Neuronal stem cell (in vitro differentiated cells): ENCODE data around the gene GTSE1.

ENCODE experiments used
- DNase-seq: peaks from one replicate; pipeline ENCODE4 v3.0.0-alpha.2; 2013; ENCODE audit warnings: low spot score
- H2AFZ ChIP-seq: one replicate; pipeline ENCODE4 v1.6.1; 2013; ENCODE audit warnings: mild to moderate bottlenecking, low read length, inconsistent platforms
- H2AK5ac ChIP-seq: 2 replicates; pipeline ENCODE4 v1.6.1; 2013; ENCODE audit warnings: low read depth, mild to moderate bottlenecking, inconsistent platforms, low read length, moderate library complexity, mixed read lengths
- H2BK120ac ChIP-seq: 2 replicates; pipeline ENCODE4 v1.6.1; 2013; ENCODE audit warnings: low read depth, mild to moderate bottlenecking, inconsistent platforms, low read length, moderate library complexity, mixed read lengths
- H2BK12ac ChIP-seq: one replicate; pipeline ENCODE4 v1.6.1; 2013; ENCODE audit warnings: low read length, inconsistent platforms
- H2BK15ac ChIP-seq: 2 replicates; pipeline ENCODE4 v1.6.1; 2013; ENCODE audit warnings: mild to moderate bottlenecking, low read length, inconsistent platforms, mixed read lengths
- H2BK5ac ChIP-seq: one replicate; pipeline ENCODE4 v1.6.1; 2013; ENCODE audit warnings: inconsistent platforms, mild to moderate bottlenecking, low read length, moderate library complexity
- H3K14ac ChIP-seq: one replicate; pipeline ENCODE4 v1.6.1; 2013; ENCODE audit warnings: low read length, inconsistent platforms
- H3K18ac ChIP-seq: 2 replicates; pipeline ENCODE4 v1.6.1; 2013; ENCODE audit warnings: low read length, inconsistent platforms
- H3K23ac ChIP-seq: 2 replicates; pipeline ENCODE4 v1.6.1; 2013; ENCODE audit warnings: low read depth, mild to moderate bottlenecking, mixed read lengths, low read length, inconsistent platforms; ENCODE audit not compliant: poor library complexity
- H3K27ac ChIP-seq: replicated peaks from 3 replicates; pipeline ENCODE4 v1.5.1; 2013; ENCODE audit warnings: low read length, inconsistent platforms
- H3K27me3 ChIP-seq, 3 experiments: 2 replicates each; pipeline ENCODE4 v1.6.1; 2013; ENCODE audit warnings: low read length in 3 of 3, mild to moderate bottlenecking in 2 of 3, inconsistent platforms in 1 of 3, low read depth in 1 of 3, mixed read lengths in 1 of 3, moderate library complexity in 1 of 3; ENCODE audit not compliant: control insufficient read depth in 3 of 3, insufficient read depth in 3 of 3
- H3K36me3 ChIP-seq, 2 donors: replicated peaks in 1 of 2; 2 replicates each; pipeline ENCODE4 v1.6.1; 2013; ENCODE audit warnings: low read length in 2 of 2; ENCODE audit not compliant: control insufficient read depth in 2 of 2, insufficient read depth in 2 of 2
- H3K4ac ChIP-seq: 2 replicates; pipeline ENCODE4 v1.6.1; 2013; ENCODE audit warnings: inconsistent platforms, mild to moderate bottlenecking, low read length, moderate library complexity
- H3K4me1 ChIP-seq, 2 donors: 1 replicate in 1 of 2; 2 replicates in 1 of 2; pipeline ENCODE4 v1.6.1; 2013; ENCODE audit warnings: low read length in 2 of 2, low read depth in 1 of 2; ENCODE audit not compliant: control insufficient read depth in 2 of 2, insufficient read depth in 1 of 2
- H3K4me2 ChIP-seq: one replicate; pipeline ENCODE4 v1.6.1; 2013; ENCODE audit warnings: mild to moderate bottlenecking, low read length, inconsistent platforms; ENCODE audit not compliant: insufficient read depth, poor library complexity, severe bottlenecking
- H3K4me3 ChIP-seq, 2 donors: 2 replicates each; pipeline ENCODE4 v1.5.1; 2013; ENCODE audit warnings: low read length in 2 of 2, mild to moderate bottlenecking in 2 of 2, inconsistent platforms in 1 of 2, moderate library complexity in 1 of 2
- H3K79me1 ChIP-seq: one replicate; pipeline ENCODE4 v1.6.1; 2013; ENCODE audit warnings: low read depth, mild to moderate bottlenecking, inconsistent platforms, low read length, moderate library complexity
- H3K9ac ChIP-seq: one replicate; pipeline ENCODE4 v1.6.1; 2013; ENCODE audit warnings: mild to moderate bottlenecking, low read depth, low read length, inconsistent platforms; ENCODE audit not compliant: poor library complexity
- H3K9me3 ChIP-seq, 2 donors: replicated peaks in 1 of 2; 2 replicates each; pipeline versions ENCODE3 to v1.6.1; 2013; ENCODE audit warnings: low read length in 2 of 2, mild to moderate bottlenecking in 2 of 2, inconsistent platforms in 1 of 2, low read depth in 1 of 2, mixed read lengths in 1 of 2, moderate library complexity in 1 of 2; ENCODE audit not compliant: control insufficient read depth in 2 of 2, insufficient read depth in 1 of 2
- H4K8ac ChIP-seq: one replicate; pipeline ENCODE4 v1.6.1; 2013; ENCODE audit warnings: low read depth, mild to moderate bottlenecking, inconsistent platforms, low read length, moderate library complexity
- H4K91ac ChIP-seq: one replicate; pipeline ENCODE4 v1.6.1; 2013; ENCODE audit warnings: low read length, low read depth, mild to moderate bottlenecking, inconsistent platforms; ENCODE audit not compliant: poor library complexity
- WGBS, 2 donors: extraction: QIAGEN DNeasy Blood & Tissue Kit; methylation state at CpG; one replicate each; pipeline ENCODE4 v1.1.7; 2013; ENCODE audit warnings: missing lambda C conversion rate in 2 of 2, mixed read lengths in 1 of 2; ENCODE audit not compliant: insufficient read length in 2 of 2, insufficient replicate concordance in 1 of 2; ENCODE audit errors: extremely low coverage in 2 of 2; 5-methylcytosine and 5-hydroxymethylcytosine counted together

The GTSE1 gene

GRCh38 chr22:46349238-46349637, 52.6 kb downstream of the GTSE1 start:
- no peak overlapping the region for H4K91ac ChIP-seq
- no peaks in the 10 kb centered on the region for H3K4me1 ChIP-seq
- H3K18ac ChIP-seq: no peak overlapping the region
- peaks cover 66 to 99% of the 10 kb centered on the region in 2 donors for H3K36me3 ChIP-seq
- H2BK12ac ChIP-seq: no peak overlapping the region
- H2BK120ac ChIP-seq: no peak overlapping the region
- no peak overlapping the region for H2BK15ac ChIP-seq
- H3K9me3 ChIP-seq: no peaks in the 10 kb centered on the region
- no peak overlapping the region for H2AFZ ChIP-seq
- H3K9ac ChIP-seq: no peak overlapping the region
- H3K23ac ChIP-seq: no peak overlapping the region
- no peak overlapping the region for H3K4me2 ChIP-seq
- no peak for DNase-seq
- H3K27ac ChIP-seq: no peak overlapping the region
- no peak overlapping the region for H3K14ac ChIP-seq
- no peak overlapping the region for H3K4ac ChIP-seq
- H2AK5ac ChIP-seq: no peak overlapping the region
- H3K27me3 ChIP-seq: no peaks in the 10 kb centered on the region
- no CpG with 5 or more reads among the region's 18 CpGs for WGBS, 2 donors
- no peak overlapping the region for H4K8ac ChIP-seq
- no peak overlapping the region for H3K4me3 ChIP-seq
- H2BK5ac ChIP-seq: no peak overlapping the region
- H3K79me1 ChIP-seq: peaks cover 3% of the 10 kb centered on the region

GRCh38 chr22:46349681-46350080, 53.0 kb downstream of the GTSE1 start:
- Histone ChIP-seq H3K4me1 (no peaks in the 10 kb centered on the region), H2BK120ac (no peak overlapping the region), H4K91ac (no peak overlapping the region), H3K4ac (no peak overlapping the region), H3K79me1 (peaks cover 3% of the 10 kb centered on the region), H3K4me3 (no peak overlapping the region), H2AK5ac (no peak overlapping the region), H3K23ac (no peak overlapping the region), H3K9me3 (no peaks in the 10 kb centered on the region), H4K8ac (no peak overlapping the region), H3K9ac (no peak overlapping the region), H2BK15ac (no peak overlapping the region), H3K27ac (no peak overlapping the region), H3K27me3 (no peaks in the 10 kb centered on the region), H3K18ac (no peak overlapping the region), H2BK5ac (no peak overlapping the region), H3K36me3 (peaks cover 63 to 99% of the 10 kb centered on the region in 2 donors), H3K14ac (no peak overlapping the region), H2AFZ (no peak overlapping the region), H3K4me2 (no peak overlapping the region), H2BK12ac (no peak overlapping the region)
- DNase-seq: no peak
- WGBS, 2 donors: no CpG with 5 or more reads among the region's 6 CpGs

- Histone ChIP-seq H2BK120ac (no peak overlapping the region), H3K27me3 (no peaks in the 10 kb centered on the region), H3K23ac (no peak overlapping the region), H3K4me3 (no peak overlapping the region), H3K4ac (no peak overlapping the region), H2AK5ac (no peak overlapping the region), H2BK5ac (no peak overlapping the region), H4K8ac (no peak overlapping the region), H2BK15ac (no peak overlapping the region), H2BK12ac (no peak overlapping the region), H3K36me3 (peaks cover 61 to 100% of the 10 kb centered on the region in 2 donors), H2AFZ (no peak overlapping the region), H3K27ac (no peak overlapping the region), H3K14ac (no peak overlapping the region), H3K9ac (no peak overlapping the region), H3K4me2 (no peak overlapping the region), H3K79me1 (peaks cover 4% of the 10 kb centered on the region), H4K91ac (no peak overlapping the region), H3K18ac (no peak overlapping the region), H3K9me3 (no peaks in the 10 kb centered on the region), H3K4me1 (no peaks in the 10 kb centered on the region)
- no peak for DNase-seq
- no CpG with 5 or more reads among the region's 7 CpGs for WGBS, 2 donors
These were observed 53.5 kb downstream of the GTSE1 start for GRCh38 chr22:46350121-46350520.

- H3K14ac ChIP-seq: no peak overlapping the region
- H2BK120ac ChIP-seq: no peak overlapping the region
- no peak overlapping the region for H3K4me2 ChIP-seq
- H2AFZ ChIP-seq: no peak overlapping the region
- H2AK5ac ChIP-seq: no peak overlapping the region
- H3K27me3 ChIP-seq: no peaks in the 10 kb centered on the region
- no peak overlapping the region for H4K8ac ChIP-seq
- peak overlapping the region; percentile 77 for H3K23ac ChIP-seq
- WGBS, 2 donors: no CpG with 5 or more reads among the region's 20 CpGs
- no peak overlapping the region for H3K27ac ChIP-seq
- no peak overlapping the region for H3K4ac ChIP-seq
- no peak overlapping the region for H2BK12ac ChIP-seq
- H3K9me3 ChIP-seq: no peaks in the 10 kb centered on the region
- H3K9ac ChIP-seq: no peak overlapping the region
- H3K4me1 ChIP-seq: no peaks in the 10 kb centered on the region
- DNase-seq: no peak
- H3K4me3 ChIP-seq: peak overlapping the region in 1 of 2 donors; percentile 3
- H3K36me3 ChIP-seq: peaks cover 59 to 98% of the 10 kb centered on the region in 2 donors
- no peak overlapping the region for H2BK5ac ChIP-seq
- peaks cover 7% of the 10 kb centered on the region for H3K79me1 ChIP-seq
- H3K18ac ChIP-seq: no peak overlapping the region
- no peak overlapping the region for H4K91ac ChIP-seq
- no peak overlapping the region for H2BK15ac ChIP-seq
These were observed 54.0 kb downstream of the GTSE1 start for GRCh38 chr22:46350646-46351045.
